Panc1 (cell line): ENCODE results near the gene DPY19L1.
"Not testable (repeated sequence)": the region's sequence is repeated elsewhere in the genome, so short reads cannot be mapped to it uniquely, and the experiment has no call there.

Experiments used
- CTCF ChIP-seq: fragments of 450-650 bp; IDR thresholded peaks from 2 replicates; pipeline ENCODE4 v1.5.1; 2017; ENCODE audit warnings: mild to moderate bottlenecking
- POLR2AphosphoS5 ChIP-seq: IDR thresholded peaks from 2 replicates; pipeline ENCODE4 v1.6.1; 2012; ENCODE audit warnings: mild to moderate bottlenecking, low read depth, low read length, moderate library complexity
- REST ChIP-seq, 2 experiments: IDR thresholded peaks; 2 replicates each; pipeline ENCODE4 v1.6.1; 2011 to 2012; ENCODE audit warnings: low read depth in 2 of 2, control low read depth in 1 of 2, low read length in 1 of 2, mild to moderate bottlenecking in 1 of 2, moderate library complexity in 1 of 2; ENCODE audit not compliant: insufficient read depth in 1 of 2
- SIN3A ChIP-seq: IDR thresholded peaks from 2 replicates; pipeline ENCODE4 v1.6.1; 2012; ENCODE audit warnings: low read depth, mild to moderate bottlenecking, low read length, moderate library complexity, borderline replicate concordance; ENCODE audit not compliant: insufficient read depth
- TCF7L2 ChIP-seq: IDR thresholded peaks from 2 replicates; pipeline ENCODE4 v1.6.1; 2011; ENCODE audit warnings: mild to moderate bottlenecking, low read depth, low read length, inconsistent platforms

- not testable (repeated sequence) for TF ChIP-seq SIN3A; TCF7L2; CTCF; POLR2AphosphoS5; REST (IDR thresholded peaks at IDR 0.05; ENCODE audit: insufficient read depth in 1 of 2, low read depth in 2 of 2, low read length in 1 of 2)
Observed at GRCh38 chr7:34917515-34917914, 119.8 kb downstream of the DPY19L1 start.
